Hepatocyte (in vitro differentiated cells): ENCODE results near the gene HLX. TPM values are rescaled to one million over a fixed set of nuclear protein-coding genes. Genes with fewer than 3 reads are reported as not detected.

Experiments
- DNase-seq: peaks from one replicate; pipeline ENCODE4 v3.0.0-alpha.2; 2016; ENCODE audit warnings: low spot score
- H2AFZ ChIP-seq: fragments of 200-600 bp; sonication (generic); 2 replicates; pipeline ENCODE4 v1.6.0; 2016; ENCODE audit warnings: antibody characterized with exemption, mild to moderate bottlenecking
- H3K27ac ChIP-seq: fragments of 200-600 bp; sonication (generic); 2 replicates; pipeline ENCODE4 v1.5.1; 2016; ENCODE audit warnings: mild to moderate bottlenecking
- H3K27me3 ChIP-seq: fragments of 200-600 bp; sonication (generic); 2 replicates; pipeline ENCODE4 v1.6.1; 2016
- H3K36me3 ChIP-seq: fragments of 200-600 bp; sonication (generic); replicated peaks from 2 replicates; pipeline ENCODE4 v1.5.1; 2016; ENCODE audit warnings: low read depth; ENCODE audit not compliant: insufficient read depth
- H3K4me1 ChIP-seq: fragments of 200-600 bp; sonication (generic); 2 replicates; pipeline ENCODE4 v1.5.1; 2016; ENCODE audit warnings: mild to moderate bottlenecking, moderate library complexity; ENCODE audit not compliant: insufficient read depth
- H3K4me2 ChIP-seq: fragments of 200-600 bp; sonication (generic); 2 replicates; pipeline ENCODE4 v1.6.0; 2016
- H3K4me3 ChIP-seq: fragments of 200-600 bp; sonication (generic); 2 replicates; pipeline ENCODE4 v1.5.1; 2016; ENCODE audit warnings: mild to moderate bottlenecking
- H3K79me2 ChIP-seq: fragments of 200-600 bp; sonication (generic); 2 replicates; pipeline ENCODE4 v1.6.0; 2017; ENCODE audit warnings: mild to moderate bottlenecking
- H3K9me2 ChIP-seq: fragments of 200-600 bp; sonication (generic); replicated peaks from 2 replicates; pipeline ENCODE4 v1.6.0; 2017; ENCODE audit warnings: mild to moderate bottlenecking; ENCODE audit not compliant: insufficient read depth
- H3K9me3 ChIP-seq: fragments of 200-600 bp; sonication (generic); 2 replicates; pipeline ENCODE4 v1.5.1; 2016; ENCODE audit warnings: low read depth, mild to moderate bottlenecking
- H4K20me1 ChIP-seq: fragments of 200-600 bp; sonication (generic); 2 replicates; pipeline ENCODE4 v1.6.0; 2016; ENCODE audit warnings: mild to moderate bottlenecking; ENCODE audit not compliant: insufficient read depth, poor library complexity, severe bottlenecking
- EZH2 ChIP-seq: fragments of 200-600 bp; sonication (generic); IDR thresholded peaks from 2 replicates; pipeline ENCODE4 v1.6.1; 2016; ENCODE audit warnings: antibody characterized with exemption, mild to moderate bottlenecking, borderline replicate concordance
- EZH2phosphoT487 ChIP-seq: fragments of 200-600 bp; sonication (generic); IDR thresholded peaks from one replicate; pipeline ENCODE4 v1.6.1; 2018; ENCODE audit warnings: antibody characterized with exemption, mild to moderate bottlenecking, low read depth, moderate library complexity; ENCODE audit not compliant: unreplicated experiment, severe bottlenecking
- WGBS: methylation state at CpG from one replicate; pipeline ENCODE4 v1.1.6; 2016; ENCODE audit warnings: low lambda C conversion rate; ENCODE audit errors: missing lambda C conversion rate; 5-methylcytosine and 5-hydroxymethylcytosine counted together
- polyA plus RNA-seq: library from polyadenylated mRNA; unstranded; fragments of >200 nt; fragmentation: Nextera tagmentation; extraction: Ambion mirVana; gene quantifications from 2 replicates; pipeline ENCODE4 v1.2.1, GENCODE V29; 2016
- total RNA-seq: library from RNA; depleted of rRNA; stranded (reverse); fragments of >200 nt; gene quantifications from 2 replicates; pipeline ENCODE4 v1.2.3, GENCODE V29; 2014
- TF ChIP-seq, protein P1 (sequence below): fragments of 200-600 bp; sonication (generic); IDR thresholded peaks from 2 replicates; pipeline ENCODE4 v1.5.1; 2016; ENCODE audit warnings: antibody characterized with exemption, mild to moderate bottlenecking; ENCODE audit not compliant: poor library complexity

Gene HLX
- total and polyA plus RNA-seq, 2 experiments from 2014 or later, result 1.4 to 6.1 TPM

DNA sequence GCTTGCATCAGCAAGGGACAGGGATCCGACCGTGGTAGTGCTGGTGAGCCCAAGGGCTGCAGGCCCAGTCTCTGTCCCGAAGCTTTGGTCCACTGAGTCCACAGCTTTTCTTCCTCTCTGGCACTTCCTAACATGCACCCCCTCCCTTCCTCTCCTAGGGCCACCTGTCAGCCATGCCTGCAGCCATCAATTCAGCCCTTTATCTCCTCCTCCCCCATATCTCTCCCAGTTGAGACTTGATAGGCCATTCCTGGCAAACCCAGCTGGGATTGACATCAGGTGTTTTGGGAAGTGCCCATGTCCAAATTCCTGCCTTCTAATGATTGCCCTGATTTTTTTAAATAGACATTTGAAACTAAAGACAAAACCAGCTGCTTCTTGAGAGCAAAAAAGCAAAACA, 25.6 kb downstream of the HLX start:
- H3K27ac ChIP-seq, result no peak overlapping the region
- 86% methylated on average over 3 of the region's 3 CpGs for WGBS

DNA sequence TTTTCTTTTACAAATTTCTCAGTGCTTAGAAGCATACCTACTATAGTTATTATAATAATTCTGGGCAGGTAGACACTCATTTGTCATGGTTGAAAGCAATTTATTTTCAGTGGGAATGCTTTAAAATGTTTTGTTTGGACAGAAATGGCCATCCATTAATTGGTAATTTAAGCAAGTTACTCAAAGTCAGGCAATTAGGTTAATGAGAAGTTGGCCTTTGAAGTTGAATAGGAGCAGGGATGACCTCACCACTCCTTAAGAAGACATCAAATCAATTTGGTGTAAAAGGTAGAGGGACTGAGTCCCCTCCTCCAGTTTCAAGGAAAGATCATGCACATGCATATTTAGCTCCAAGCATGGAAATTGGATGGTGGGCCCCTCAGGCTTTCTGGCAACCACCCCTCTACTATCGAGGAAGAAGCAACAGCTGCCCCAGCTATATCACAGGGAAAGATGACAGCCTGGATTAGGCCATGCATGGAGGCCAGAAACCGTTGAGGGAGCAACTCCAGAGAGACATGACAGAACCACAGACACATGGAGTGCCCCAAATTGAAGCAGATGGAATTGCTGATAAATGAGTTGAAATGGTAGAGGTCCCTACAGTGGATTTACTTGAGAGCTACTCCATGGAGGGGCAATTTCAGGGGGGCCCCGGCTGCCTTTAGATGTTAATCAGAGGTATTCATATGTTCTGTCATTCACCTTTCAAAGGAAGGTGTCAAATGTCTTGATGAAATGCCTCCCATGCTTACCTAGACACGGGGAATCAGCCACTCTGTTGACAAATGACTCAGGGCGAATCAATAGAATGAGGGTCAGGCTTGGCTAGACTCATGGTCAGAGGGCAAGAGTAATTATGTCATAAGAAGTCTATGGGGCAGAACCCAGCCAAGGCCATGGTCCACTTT, 26.7 kb downstream of the HLX start:
- Histone ChIP-seq H3K79me2 (no peaks in the 10 kb centered on the region), H3K4me2 (no peak overlapping the region), H3K27me3 (peaks cover 55% of the 10 kb centered on the region), H3K9me2 (no peaks in the 10 kb centered on the region), H3K36me3 (no peaks in the 10 kb centered on the region), H4K20me1 (no peaks in the 10 kb centered on the region), H3K4me1 (no peaks in the 10 kb centered on the region), H3K27ac (no peak overlapping the region), H2AFZ (no peak overlapping the region), H3K4me3 (no peak overlapping the region), H3K9me3 (no peaks in the 10 kb centered on the region)
- no peak for DNase-seq
- TF ChIP-seq EZH2 (no peak), EZH2phosphoT487 (no peak)
- TF ChIP-seq, protein P1, sequence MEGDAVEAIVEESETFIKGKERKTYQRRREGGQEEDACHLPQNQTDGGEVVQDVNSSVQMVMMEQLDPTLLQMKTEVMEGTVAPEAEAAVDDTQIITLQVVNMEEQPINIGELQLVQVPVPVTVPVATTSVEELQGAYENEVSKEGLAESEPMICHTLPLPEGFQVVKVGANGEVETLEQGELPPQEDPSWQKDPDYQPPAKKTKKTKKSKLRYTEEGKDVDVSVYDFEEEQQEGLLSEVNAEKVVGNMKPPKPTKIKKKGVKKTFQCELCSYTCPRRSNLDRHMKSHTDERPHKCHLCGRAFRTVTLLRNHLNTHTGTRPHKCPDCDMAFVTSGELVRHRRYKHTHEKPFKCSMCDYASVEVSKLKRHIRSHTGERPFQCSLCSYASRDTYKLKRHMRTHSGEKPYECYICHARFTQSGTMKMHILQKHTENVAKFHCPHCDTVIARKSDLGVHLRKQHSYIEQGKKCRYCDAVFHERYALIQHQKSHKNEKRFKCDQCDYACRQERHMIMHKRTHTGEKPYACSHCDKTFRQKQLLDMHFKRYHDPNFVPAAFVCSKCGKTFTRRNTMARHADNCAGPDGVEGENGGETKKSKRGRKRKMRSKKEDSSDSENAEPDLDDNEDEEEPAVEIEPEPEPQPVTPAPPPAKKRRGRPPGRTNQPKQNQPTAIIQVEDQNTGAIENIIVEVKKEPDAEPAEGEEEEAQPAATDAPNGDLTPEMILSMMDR, result no peak
- whole genome bisulfite sequencing, result 49% methylated on average over 5 of the region's 5 CpGs

More for the DNA sequence above, 25.6 kb downstream of the HLX start:
- H3K4me1 ChIP-seq, result no peaks in the 10 kb centered on the region
- DNase-seq, result no peak
- H3K27me3 ChIP-seq, result peaks cover 58% of the 10 kb centered on the region
- no peaks in the 10 kb centered on the region for H3K9me2 ChIP-seq
- no peak overlapping the region for H3K4me2 ChIP-seq
- no peak overlapping the region for H3K4me3 ChIP-seq
- no peak for TF ChIP-seq EZH2
- TF ChIP-seq EZH2phosphoT487, result no peak
- TF ChIP-seq, protein P1, result no peak
- H3K36me3 ChIP-seq, result no peaks in the 10 kb centered on the region
- H3K9me3 ChIP-seq, result no peaks in the 10 kb centered on the region
- no peaks in the 10 kb centered on the region for H3K79me2 ChIP-seq
- H4K20me1 ChIP-seq, result no peaks in the 10 kb centered on the region
- no peak overlapping the region for H2AFZ ChIP-seq

GRCh38 chr1:220906561-220907334, 27.5 kb downstream of the HLX start:
- Histone ChIP-seq H4K20me1 (no peaks in the 10 kb centered on the region), H2AFZ (no peak overlapping the region), H3K4me3 (no peak overlapping the region), H3K9me3 (no peaks in the 10 kb centered on the region), H3K27me3 (peaks cover 49% of the 10 kb centered on the region), H3K4me2 (no peak overlapping the region), H3K27ac (no peak overlapping the region), H3K79me2 (no peaks in the 10 kb centered on the region), H3K36me3 (no peaks in the 10 kb centered on the region), H3K9me2 (no peaks in the 10 kb centered on the region), H3K4me1 (no peaks in the 10 kb centered on the region)
- WGBS, result 56% methylated on average over 2 of the region's 2 CpGs
- TF ChIP-seq EZH2phosphoT487, result no peak
- TF ChIP-seq, protein P1, result no peak
- DNase-seq, result no peak
